Fibroblast of villous mesenchyme (primary cell): ENCODE data around the gene SPN. TPM values are rescaled to one million over a fixed set of nuclear protein-coding genes. Genes with fewer than 3 reads are reported as not detected.

Experiments
- DNase-seq: peaks from one replicate; pipeline ENCODE4 v3.0.0-alpha.2; 2010; ENCODE audit warnings: low read depth
- H3K4me3 ChIP-seq: 2 replicates; pipeline ENCODE4 v1.5.1; 2011; ENCODE audit warnings: low read depth, mild to moderate bottlenecking, low read length
- CTCF ChIP-seq: IDR thresholded peaks from 2 replicates; pipeline ENCODE4 v1.5.1; 2012; ENCODE audit warnings: low read depth, mild to moderate bottlenecking, low read length; ENCODE audit not compliant: insufficient read depth
- total RNA-seq: library from RNA; depleted of rRNA; stranded (reverse); fragments of >200 nt; gene quantifications from 2 replicates; pipeline ENCODE4 v1.2.3, GENCODE V29; 2012

The SPN gene
- total RNA-seq, 1 donor: not detected

- no peak for DNase-seq
- TF ChIP-seq CTCF: no peak
- no peak overlapping the region for H3K4me3 ChIP-seq
These were observed 5.2 kb downstream of the SPN start for GRCh38 chr16:29668267-29668666.

GRCh38 chr16:29673501-29673900, 10.5 kb downstream of the SPN start:
- H3K4me3 ChIP-seq: no peak overlapping the region
- no peak for DNase-seq
- TF ChIP-seq CTCF: no peak

- TF ChIP-seq CTCF: no peak
- peak; percentile 59 for DNase-seq
- no peak overlapping the region for H3K4me3 ChIP-seq
These were observed 11.1 kb downstream of the SPN start for GRCh38 chr16:29674188-29674587.

GRCh38 chr16:29675811-29676643, 13.0 kb downstream of the SPN start:
- no peak for TF ChIP-seq CTCF
- H3K4me3 ChIP-seq: no peak overlapping the region
- peak; percentile 52 for DNase-seq

DNA sequence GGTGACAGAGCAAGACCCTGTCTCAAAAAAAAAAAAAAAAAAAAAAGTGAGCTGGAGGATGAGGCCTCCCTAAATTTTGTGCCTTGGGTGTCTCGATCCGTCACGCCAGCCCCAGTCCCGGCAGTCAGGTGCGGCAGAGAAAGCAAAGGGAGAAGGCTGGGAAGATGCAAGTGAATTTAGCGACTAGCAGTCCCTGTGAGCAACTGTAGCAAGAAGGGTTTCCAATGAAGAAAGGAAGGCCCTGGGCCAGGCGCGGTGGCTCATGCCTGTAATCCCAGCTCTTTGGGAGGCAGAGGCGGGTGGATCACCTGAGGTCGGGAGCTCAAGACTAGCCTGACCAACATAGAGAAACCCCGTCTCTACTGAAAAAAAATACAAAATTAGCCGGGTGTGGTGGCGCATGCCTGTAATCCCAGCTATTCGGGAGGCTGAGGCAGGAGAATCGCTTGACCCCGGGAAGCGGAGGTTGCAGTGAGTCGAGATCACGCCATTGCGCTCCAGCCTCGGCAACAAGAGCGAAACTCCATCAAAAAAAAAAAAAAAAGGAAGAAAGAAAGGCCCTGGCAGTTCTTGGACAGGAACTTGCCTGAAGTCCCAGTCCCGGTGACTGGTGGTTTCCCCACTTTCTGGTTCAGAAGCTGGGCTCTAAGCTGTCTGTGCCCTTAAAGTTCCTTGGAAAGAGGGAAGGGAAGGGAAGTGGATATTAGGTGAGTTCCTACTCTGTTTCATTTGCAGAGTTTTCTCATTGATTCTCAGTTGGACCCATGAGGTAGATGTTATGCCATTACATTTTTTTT, 14.1 kb downstream of the SPN start:
- no peak for TF ChIP-seq CTCF
- DNase-seq: no peak
- no peak overlapping the region for H3K4me3 ChIP-seq

GRCh38 chr16:29678691-29679267, 15.7 kb downstream of the SPN start, which contains the start of gene QPRT:
TSS of gene QPRT (plus strand) at chr16:29679180. CDS start at chr16:29679198, 18 bp downstream.
- DNase-seq: peak; percentile 90
- H3K4me3 ChIP-seq: peak within 1 kb of the TSS; percentile 82
- no peak for TF ChIP-seq CTCF
